ENCODE data around the gene CNTROB. TPM values are rescaled to one million over a fixed set of nuclear protein-coding genes. Genes with fewer than 3 reads are reported as not detected.
A peak's percentile ranks its signal among the peaks of the same experiment; 100 is the strongest.

CNTROB gene, protein sequence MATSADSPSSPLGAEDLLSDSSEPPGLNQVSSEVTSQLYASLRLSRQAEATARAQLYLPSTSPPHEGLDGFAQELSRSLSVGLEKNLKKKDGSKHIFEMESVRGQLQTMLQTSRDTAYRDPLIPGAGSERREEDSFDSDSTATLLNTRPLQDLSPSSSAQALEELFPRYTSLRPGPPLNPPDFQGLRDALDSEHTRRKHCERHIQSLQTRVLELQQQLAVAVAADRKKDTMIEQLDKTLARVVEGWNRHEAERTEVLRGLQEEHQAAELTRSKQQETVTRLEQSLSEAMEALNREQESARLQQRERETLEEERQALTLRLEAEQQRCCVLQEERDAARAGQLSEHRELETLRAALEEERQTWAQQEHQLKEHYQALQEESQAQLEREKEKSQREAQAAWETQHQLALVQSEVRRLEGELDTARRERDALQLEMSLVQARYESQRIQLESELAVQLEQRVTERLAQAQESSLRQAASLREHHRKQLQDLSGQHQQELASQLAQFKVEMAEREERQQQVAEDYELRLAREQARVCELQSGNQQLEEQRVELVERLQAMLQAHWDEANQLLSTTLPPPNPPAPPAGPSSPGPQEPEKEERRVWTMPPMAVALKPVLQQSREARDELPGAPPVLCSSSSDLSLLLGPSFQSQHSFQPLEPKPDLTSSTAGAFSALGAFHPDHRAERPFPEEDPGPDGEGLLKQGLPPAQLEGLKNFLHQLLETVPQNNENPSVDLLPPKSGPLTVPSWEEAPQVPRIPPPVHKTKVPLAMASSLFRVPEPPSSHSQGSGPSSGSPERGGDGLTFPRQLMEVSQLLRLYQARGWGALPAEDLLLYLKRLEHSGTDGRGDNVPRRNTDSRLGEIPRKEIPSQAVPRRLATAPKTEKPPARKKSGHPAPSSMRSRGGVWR
- 10 to 100 TPM; 22.9 to 53.1 (median 31.4) TPM for polyA plus RNA-seq (ENCODE audit: insufficient read length in 10 of 10)
- long read RNA-seq, donor 1, partial matches to known transcripts: 0 of 2 reads
- long read RNA-seq, donor 1, other reads (novel, unspliced or antisense): 0 of 2 reads
- long read RNA-seq, donor 2: 0 reads
- long read RNA-seq, donor 3: 0 reads
- long read RNA-seq, donor 4: 0 reads
- long read RNA-seq, donor 5, partial matches to known transcripts: 0 of 3 reads
- long read RNA-seq, donor 5, other reads (novel, unspliced or antisense): 0 of 3 reads
- long read RNA-seq, donor 6, partial matches to known transcripts: 0 of 1 reads
- long read RNA-seq, donor 6, other reads (novel, unspliced or antisense): 0 of 1 reads
- long read RNA-seq, donor 7: 0 reads
- long read RNA-seq, donor 8: 0 reads
- long read RNA-seq, donor 9: 0 reads

DNA sequence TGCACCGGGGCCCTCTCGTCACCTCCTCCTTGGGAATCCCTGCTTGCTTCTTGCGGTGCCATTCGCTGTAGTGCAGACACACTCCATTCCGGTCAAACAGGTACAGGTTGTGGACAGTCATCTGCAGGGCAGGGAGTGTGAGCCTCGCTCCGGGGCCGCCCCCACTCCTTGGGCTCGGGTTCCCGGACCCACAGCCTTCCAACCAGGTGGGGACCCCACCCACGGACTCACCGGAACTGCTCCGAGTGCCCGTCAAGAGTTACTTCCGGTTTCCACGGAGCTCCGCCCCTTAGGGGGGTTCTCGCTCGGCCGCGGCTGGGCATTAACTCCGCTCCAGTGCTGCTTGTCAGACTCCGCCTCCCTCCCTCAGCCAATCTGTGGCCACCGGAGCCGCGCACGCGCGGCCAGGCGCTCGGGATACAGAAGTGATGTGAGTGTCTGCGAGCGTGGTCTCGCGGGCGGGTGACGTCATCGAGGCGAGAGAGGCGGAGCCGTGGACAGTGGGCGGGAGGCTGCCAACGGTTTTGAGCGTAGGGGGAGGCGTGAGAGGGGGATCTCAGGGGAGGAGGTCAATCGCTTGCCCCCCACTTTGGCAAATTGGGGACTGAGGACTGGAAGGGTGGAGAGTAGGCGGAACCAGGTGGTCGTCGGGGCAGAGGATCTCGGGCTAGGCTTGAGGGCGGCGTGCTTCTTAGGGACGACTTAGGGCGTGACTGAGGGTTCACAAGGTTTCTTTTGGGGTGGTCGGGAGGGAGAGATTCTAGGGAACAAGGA lies at the start of gene CNTROB, which contains the start of gene TRAPPC1:
Gene CNTROB (plus strand): TSS at position 498 of the 774 bp plus-strand sequence. CDS start 874 bp downstream, outside the sequence.
Gene TRAPPC1 (minus strand): TSS at position 238 of the 774 bp plus-strand sequence. CDS start 117 bp downstream, at position 121.
- peak; percentile 99 to 100 (median 100) for DNase-seq

DNA sequence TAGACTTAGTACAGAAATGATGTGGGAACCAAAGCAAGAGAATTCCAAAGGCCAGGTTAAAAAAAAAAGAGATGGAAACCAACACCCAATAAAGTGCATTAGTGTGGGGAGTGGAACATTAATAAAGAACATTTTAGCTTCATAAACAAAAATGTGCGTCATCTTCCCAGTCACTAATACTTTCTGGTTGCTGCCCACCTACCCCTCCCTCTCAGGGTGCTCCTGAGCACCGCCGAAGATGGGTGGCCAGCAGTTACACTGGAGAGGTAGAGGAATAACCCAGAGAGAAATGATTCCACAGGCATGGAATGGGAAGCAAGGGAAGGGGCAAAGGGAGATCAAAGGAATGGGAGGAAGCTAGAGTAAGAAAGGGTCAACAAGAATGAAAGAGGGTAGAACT lies 49.4 kb upstream of the CNTROB start:
- no peak for DNase-seq

DNA sequence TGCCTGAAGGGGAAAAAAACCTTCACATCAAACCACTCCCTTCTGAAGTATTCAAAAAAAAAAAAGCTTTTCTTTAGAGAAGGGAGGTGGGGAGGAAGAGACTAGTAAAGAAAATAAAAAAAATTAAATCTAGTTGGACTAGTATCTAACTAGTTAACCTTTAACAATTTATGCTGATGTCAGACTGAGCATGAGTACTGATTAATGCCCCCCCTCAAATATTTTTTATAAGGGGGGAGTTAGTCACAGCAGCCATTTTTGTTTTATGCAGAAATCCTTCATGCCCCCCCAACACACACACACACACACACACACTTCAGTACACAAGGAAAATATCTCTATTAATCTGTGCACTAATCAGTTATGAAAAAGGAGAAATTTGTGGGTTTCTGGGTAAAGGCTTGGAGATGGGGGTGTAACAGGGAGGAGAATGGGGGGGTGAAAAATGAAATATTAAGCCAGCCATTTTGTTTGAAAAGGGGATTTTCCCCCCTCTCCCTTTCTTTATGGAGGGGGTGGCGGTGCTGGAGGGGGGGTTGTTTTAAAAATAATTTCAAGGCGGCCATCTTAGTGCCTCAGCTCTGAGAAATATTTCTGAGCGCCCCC lies 48.1 kb upstream of the CNTROB start:
- DNase-seq: peak; percentile 41 to 77 (median 46)

DNA sequence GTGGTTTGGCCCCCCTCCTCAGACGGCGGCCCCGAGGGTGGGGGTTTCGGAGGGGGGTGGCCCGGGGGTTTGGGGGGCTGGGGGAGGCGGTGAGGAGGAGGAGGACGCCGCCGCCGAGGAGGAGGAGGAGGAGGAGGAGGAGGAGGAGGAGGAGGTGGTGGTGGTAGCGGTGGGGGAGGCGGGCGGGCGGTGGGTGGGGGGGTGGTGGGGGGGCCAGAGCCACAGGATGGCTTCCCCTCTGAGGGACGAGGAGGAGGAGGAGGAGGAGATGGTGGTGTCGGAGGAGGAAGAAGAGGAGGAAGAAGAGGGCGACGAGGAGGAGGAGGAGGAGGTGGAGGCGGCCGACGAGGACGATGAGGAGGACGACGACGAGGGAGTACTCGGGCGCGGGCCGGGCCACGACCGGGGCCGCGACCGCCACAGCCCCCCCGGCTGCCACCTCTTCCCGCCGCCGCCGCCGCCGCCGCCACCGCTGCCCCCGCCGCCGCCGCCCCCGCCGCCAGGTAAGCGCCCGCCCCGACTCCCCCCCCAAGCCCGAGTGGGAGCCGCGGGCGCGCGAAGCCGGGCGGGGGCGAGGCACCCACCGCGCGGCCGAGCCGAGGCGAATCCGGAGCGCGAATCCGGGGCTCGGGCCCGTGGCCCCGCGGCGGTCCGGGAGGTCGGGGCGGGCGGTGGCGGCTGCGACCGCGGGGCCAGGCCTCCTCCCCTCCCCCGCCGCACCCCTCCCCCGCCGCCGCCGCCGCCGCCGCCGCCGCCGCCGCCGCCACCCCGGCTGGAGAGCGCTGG lies 47.2 kb upstream of the CNTROB start:
- peak in 1 of 3 donors; percentile 59 for DNase-seq

DNA sequence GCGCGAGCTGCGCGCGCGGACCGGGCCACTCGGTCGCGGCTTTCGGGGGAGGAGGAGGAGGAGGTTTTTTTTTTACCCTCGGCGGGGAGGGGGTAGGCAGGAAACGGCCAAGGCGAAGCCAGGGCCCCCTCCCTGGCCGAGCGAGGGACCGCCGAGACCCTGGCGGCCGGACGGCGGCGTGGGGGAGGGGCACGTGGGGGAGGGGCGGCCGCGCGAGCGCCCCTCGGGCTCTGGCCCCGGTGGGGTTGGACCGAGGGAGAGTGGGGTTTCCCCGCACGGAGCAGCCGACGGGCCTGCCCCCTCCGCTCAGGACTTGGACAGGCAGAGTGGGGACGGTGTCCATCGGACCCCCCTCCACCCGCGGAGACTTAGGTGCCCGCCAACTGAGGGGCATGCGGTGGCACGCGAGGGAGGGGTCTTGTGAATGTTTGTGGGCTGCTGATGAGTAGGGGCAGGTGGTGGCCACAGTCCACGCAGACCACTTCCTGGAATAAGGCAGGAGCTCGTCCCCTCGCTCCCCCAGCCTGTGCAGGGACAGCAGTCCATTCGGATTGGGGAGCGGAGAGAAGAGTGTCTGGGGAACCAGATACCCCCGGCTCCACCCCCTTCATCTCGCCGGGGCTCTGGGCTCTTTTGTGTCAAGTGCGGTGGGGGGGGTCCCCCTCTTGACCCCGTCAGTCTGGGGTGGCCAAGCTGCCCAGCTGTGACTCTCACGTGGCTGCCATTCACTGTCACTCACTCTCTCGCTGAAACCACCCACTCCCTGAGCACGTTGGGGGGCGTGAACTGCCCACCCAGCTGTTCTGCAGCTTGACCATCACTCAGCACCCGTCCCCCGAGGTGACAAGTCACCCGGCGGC lies 46.4 kb upstream of the CNTROB start:
- DNase-seq: peak; percentile 53 to 84 (median 60)

DNA sequence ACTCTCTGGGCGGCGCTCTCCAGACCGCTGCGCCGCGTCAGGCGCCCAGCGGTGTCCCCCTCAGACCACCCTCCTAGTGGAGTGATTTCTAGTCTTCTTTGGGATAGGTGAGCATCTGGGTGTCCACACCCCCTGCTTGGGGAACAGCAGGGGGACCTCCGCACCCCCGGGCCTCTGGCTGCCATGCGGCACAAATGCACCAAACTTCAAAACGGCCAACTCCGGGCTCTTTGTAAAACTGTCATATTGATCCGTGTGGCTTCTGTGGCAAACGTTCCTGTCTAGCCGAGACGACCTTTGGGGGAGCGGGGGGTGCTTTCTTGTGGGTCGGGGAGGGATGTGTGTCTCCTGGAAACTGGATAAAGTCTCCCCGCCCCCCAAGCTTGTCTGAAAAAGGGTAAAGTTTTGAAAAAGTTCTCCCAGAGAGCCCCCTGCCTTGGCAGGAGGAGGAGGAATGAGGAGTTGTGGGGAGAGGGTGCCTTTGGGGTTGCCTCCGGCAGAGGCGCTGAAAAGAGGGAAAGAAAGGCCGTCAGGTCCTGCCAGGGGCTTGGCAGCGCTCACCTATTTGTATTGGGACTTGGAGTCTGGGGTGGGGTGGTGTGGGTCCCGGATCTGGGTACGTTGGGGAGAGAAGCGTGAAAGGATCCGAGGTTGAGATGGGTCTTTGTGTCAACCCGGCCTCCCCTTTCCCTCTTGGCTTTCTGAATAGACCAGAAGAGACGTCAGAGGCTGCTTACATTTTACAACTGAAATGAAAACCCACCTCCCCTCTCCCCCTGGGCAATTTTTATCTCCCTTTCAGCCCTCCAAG lies 45.6 kb upstream of the CNTROB start:
- peak; percentile 34 to 83 (median 61) for DNase-seq

DNA sequence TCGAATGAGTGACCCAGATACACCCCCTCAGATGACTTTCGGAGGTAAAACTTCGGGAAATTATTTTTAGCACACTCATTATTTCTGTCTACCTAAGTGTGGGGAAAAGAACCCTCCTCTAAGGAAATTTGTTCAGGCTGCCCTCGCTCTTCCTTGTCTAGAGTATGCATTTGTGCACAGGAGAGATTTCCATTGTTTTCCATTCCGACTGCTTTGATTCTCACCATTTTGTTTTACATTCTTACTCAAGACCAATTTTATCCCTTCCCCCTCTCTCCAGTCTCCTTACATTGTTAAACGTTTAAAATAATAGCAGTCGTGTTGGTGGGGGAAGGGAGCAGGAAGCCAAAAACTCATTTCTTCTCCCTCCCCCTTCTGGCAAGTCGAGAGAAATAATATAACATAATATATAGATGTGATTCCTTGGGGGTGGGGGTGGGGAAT lies 44.9 kb upstream of the CNTROB start:
- no peak for DNase-seq

DNA sequence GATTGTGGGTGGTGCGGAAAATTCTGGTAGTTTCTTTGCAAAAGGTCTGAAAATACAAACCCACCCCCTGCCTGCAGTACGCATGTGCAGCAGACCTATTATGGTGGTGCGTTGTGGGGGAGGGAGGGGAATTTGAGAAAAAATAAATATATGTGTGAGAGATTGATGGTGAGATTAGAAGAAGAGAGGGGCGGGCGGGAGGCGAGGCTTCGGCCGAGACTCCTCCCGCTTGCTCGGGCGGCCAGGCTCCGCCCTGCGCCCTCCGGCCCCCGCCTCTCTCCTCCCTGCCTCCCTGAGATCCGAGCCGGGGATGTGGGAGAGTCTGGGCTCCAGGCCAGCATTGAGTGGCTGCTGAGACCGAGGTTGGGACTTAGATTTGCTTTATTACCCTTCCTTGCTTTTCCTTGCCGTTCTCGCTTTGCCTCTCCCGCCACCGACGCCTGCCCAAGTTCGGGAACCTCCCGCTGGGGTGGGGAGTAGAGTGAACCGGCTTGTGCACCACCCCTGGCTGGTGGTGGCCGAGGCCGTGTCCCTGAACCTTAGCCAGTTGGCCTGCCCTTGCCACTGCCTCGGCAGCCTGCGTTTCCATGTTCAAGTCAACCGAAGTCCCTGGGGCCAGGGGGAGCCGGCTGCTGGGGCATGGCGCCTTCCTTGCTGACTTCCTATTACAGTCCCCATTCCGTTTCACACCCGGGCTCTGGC lies 44.4 kb upstream of the CNTROB start:
- peak; percentile 97 to 99 (median 98) for DNase-seq

DNA sequence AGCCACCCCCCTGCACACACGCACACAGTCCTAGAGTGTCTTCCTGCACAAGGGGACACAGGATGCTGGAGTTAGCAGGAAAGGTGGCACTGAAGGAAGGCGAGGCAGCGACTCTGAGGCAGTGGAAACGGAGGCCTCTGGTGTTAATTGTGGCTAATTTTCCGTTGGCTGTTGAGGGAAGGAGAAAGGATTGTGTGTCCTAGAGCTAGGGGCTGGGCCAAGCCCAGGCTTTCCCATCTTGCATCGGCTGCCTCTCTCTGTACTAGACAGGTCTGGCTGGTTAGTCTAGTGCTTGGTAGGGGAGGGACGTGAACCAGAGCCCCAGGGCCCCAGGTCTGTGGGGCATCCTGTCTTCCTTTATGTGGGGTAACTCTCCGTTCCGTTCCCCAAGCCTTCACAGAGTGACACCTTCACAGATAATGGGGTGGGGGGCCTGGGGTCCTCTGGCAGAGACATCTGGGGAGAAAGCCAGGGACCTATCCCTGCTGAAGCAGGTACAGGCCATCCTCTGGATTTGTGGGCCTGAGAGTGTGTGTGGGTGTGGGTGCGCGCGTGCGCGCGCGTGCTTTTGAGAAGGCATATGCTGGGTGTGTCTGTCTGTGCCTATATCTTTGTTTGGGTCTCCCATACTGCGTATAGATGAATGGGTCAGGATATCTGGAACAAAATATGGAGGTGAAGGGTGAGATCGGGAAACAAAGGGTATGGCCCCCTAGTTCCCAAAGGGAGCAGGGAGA lies 43.7 kb upstream of the CNTROB start, which contains the start of gene CHD3:
Gene CHD3 (plus strand): TSS at position 606 of the 737 bp plus-strand sequence. CDS start 212 bp downstream, outside the sequence.
- DNase-seq: peak in 1 of 3 donors; percentile 63

DNA sequence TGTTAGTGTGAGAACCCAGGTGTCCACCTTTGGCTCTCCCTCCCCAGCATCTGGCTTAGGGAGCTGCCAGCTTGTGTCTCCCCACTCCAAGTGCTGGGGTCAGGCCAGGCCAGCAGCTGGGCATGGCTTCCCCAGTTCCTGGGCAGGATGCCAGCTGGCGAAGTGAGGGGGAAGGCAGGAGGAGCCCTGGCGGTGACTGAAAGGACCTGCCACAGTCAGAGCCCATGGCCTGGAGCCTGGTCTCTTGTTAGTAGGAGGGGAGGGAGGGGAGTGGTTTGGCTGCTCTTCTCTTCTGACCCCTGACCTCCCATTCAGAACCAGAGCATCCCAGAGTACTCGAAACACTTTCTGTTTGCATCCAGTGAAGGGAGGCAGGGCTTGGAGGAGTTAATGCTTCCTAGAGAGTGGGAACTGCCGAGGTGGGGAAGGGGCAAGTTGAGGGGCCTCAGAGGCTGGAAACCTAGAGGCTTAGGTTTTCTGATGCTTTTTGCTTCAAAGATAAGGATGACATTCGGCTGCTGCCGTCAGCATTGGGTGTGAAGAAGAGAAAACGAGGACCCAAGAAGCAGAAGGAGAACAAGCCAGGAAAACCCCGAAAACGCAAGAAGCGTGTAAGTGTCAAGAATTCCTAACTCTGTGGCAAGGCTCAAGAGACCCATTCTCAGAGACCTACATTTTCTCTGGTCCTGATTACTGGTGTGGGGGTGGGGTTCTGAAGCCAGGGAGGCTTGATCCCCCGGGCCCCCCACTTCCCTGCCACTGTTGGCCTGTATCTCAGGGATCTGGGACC lies 42.6 kb upstream of the CNTROB start:
- peak; percentile 92 to 94 (median 93) for DNase-seq

DNA sequence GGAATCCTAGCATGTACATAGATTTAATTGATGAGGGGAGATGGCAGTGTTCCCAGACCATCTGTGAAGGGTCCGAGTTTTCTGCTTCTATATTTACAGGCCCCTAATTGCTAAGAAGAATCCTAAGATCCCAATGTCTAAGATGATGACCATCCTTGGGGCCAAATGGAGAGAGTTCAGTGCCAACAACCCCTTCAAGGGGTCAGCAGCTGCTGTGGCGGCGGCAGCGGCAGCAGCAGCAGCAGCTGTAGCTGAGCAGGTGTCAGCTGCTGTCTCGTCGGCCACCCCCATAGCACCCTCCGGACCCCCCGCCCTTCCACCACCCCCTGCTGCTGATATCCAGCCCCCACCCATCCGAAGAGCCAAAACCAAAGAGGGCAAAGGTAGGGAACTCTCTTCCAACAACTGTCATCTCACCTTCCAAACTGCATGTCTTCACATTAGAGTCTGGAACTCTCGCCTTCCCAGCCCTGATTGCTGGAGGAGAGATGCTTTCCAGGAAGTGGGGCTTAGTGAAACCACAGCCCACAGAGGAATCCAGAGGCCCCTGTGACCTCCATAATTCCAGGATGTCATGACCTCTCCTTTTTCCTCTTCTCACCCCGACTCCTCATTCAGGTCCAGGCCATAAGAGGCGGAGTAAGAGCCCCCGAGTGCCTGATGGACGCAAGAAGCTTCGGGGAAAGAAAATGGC lies 38.7 kb upstream of the CNTROB start:
- DNase-seq: peak in 1 of 3 donors; percentile 63

DNA sequence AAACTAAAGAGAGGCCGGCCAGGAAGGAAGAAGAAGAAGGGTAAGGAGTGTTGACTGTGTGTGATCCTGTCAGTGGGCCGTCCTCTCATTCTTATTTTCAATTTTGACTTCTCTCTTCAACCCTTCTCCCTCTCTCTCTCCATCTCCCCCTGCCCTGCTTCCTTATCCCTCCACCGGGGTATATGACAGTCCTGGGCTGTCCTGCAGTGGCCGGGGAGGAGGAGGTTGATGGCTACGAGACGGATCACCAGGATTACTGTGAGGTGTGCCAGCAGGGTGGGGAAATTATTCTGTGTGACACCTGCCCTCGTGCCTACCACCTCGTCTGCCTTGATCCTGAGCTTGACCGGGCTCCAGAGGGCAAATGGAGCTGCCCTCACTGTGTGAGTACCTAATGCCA lies 37.8 kb upstream of the CNTROB start:
- DNase-seq: no peak

DNA sequence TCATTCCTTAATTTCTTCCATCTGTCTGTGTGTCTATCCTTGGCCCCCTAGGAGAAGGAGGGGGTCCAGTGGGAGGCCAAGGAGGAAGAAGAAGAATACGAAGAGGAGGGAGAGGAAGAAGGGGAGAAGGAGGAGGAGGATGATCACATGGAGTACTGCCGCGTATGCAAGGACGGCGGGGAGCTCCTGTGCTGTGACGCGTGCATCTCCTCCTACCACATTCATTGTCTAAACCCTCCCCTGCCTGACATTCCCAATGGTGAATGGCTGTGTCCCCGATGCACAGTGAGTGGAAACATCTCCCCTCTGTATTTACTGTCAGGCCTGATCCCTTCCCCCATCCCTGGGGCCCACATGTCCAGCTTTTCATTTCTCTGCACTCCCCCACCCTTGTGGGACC lies 37.1 kb upstream of the CNTROB start:
- DNase-seq: no peak

DNA sequence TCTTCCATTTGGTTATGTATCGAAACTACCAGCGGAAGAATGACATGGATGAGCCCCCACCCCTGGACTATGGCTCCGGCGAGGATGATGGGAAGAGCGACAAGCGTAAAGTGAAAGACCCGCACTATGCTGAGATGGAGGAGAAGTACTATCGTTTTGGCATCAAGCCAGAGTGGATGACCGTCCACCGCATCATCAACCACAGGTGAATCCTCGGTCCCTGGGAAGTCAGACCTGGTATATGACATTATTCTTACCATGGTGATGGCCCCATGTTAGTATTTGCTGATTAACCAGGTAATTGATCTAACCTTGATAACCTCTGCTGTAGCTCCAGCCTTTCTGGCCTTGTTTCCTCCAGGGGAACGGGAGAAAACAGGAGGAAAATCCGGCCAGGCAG lies 34.9 kb upstream of the CNTROB start:
- DNase-seq: no peak
